Effector memory CD4-positive, alpha-beta T cell (primary cell): ENCODE data around the gene WDR93.

Experiments used
- DNase-seq, 3 donors: peaks; one replicate each; pipeline ENCODE4 v3.0.0-alpha.2; 2020
- H3K27ac ChIP-seq: 2 replicates; pipeline ENCODE4 v1.7.0; 2013; ENCODE audit warnings: mild to moderate bottlenecking, low read length, moderate library complexity; ENCODE audit not compliant: insufficient read depth, poor library complexity, severe bottlenecking
- H3K27me3 ChIP-seq: replicated peaks from 2 replicates; pipeline ENCODE4 v1.7.0; 2013; ENCODE audit warnings: mild to moderate bottlenecking, low read length; ENCODE audit not compliant: insufficient read depth, control insufficient read depth, poor library complexity, severe bottlenecking
- H3K36me3 ChIP-seq: 2 replicates; pipeline ENCODE4 v1.7.0; 2013; ENCODE audit warnings: mild to moderate bottlenecking, low read length, moderate library complexity; ENCODE audit not compliant: control insufficient read depth, insufficient read depth
- H3K4me1 ChIP-seq: 2 replicates; pipeline ENCODE4 v1.7.0; 2013; ENCODE audit warnings: low read length, mild to moderate bottlenecking; ENCODE audit not compliant: control insufficient read depth, insufficient read depth, poor library complexity, severe bottlenecking
- H3K4me3 ChIP-seq: 2 replicates; pipeline ENCODE4 v1.7.0; 2013; ENCODE audit warnings: low read length, low read depth, mild to moderate bottlenecking; ENCODE audit not compliant: insufficient read depth, poor library complexity, severe bottlenecking
- H3K9me3 ChIP-seq: 2 replicates; pipeline ENCODE4 v1.7.0; 2013; ENCODE audit warnings: mild to moderate bottlenecking, low read length, moderate library complexity; ENCODE audit not compliant: control insufficient read depth
- total RNA-seq, 3 donors: gene quantifications; one replicate each; lab custom pipeline; 2026; lab: John Stamatoyannopoulos, UW

Gene WDR93
- total RNA-seq = 0 reads per million in 3 donors

DNA sequence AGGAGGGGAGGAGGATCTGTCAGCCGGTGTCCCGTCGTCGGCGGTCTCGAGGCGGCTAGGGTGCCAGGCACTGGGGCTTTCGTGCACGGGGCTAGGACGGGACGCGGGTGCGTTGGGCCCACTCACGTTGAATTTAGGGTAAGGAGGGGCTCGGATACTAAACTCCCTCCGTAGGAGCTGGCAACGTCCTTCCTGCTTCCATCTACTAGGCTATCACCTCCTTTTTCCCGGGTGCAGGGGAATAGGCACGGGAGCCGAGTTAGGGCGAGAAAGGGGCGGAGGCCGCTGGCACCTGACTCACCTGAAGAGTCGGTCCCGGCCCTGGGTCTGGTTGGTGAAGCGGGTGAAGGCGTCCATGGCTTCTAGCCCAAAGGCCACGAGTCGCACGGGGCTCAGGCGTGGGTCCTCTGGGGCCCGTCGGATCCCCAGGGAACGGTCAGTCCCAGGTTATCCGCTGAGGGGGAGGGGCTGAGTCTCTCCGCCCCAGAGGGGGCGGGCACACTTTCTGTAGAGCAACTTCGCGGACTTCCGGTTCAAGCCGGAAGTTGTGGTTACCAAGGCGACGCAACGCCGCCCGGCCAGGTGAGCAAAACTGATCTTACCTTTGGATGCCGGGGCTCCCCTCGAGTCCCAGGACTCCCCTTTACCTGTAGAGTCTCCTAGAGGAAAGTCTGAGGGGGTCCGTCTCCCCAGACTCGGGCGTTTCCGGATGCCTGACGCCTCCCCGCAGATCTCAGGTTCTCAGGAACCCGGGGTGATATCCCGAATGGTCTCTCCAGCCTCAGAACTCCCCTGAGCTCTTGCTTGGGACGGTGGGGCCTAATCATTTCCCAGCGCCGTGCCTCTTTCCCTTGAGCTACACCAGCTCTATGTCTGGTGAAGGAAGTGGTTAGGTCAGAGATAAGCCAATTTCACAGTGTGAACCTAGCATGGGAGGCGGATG lies at the start of gene WDR93, which contains the start of gene PEX11A:
TSS of gene WDR93 (plus strand) at position 536 of the 943 bp plus-strand sequence. CDS start 10,936 bp downstream, outside the sequence.
TSS of gene PEX11A (minus strand) at position 479 of the 943 bp plus-strand sequence. CDS start at position 357, 122 bp downstream.
- DNase-seq = peak; percentile 41 to 66 (median 48)
- no peaks in the 10 kb centered on the region for H3K27me3 ChIP-seq
- H3K36me3 ChIP-seq = peaks cover 3% of the 10 kb centered on the region
- H3K4me3 ChIP-seq = peak within 1 kb of the TSS; percentile 91
- no peaks in the 10 kb centered on the region for H3K4me1 ChIP-seq
- H3K9me3 ChIP-seq = no peaks in the 10 kb centered on the region
- peak within 1 kb of the TSS; percentile 30 for H3K27ac ChIP-seq

- H3K4me1 ChIP-seq = no peaks in the 10 kb centered on the region
- DNase-seq = no peak
- no peak overlapping the region for H3K4me3 ChIP-seq
- H3K27ac ChIP-seq = no peak overlapping the region
- no peaks in the 10 kb centered on the region for H3K27me3 ChIP-seq
- H3K9me3 ChIP-seq = no peaks in the 10 kb centered on the region
- H3K36me3 ChIP-seq = no peaks in the 10 kb centered on the region
Observed at GRCh38 chr15:89641053-89641452, 49.6 kb upstream of the WDR93 start.

DNA sequence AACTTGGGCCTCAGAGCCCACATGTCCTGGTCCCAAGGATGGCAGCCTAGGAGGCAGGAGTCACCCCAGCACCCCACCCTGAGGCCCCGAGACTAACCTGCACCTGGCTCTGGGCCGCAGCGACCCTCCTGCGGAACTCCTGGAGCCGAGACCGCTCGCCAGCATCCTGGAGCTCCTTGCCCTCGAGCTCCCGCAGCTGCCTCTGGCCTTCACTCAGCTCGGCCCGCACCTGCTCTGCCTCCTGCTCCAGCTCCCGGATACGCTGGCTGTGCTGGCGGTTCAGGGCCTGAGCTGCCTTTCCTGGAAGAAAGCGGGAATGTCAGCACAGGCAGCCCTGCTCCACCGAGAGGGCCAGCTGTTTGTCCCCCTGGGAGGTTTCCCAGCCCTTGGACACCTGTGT lies 48.5 kb upstream of the WDR93 start:
- no peaks in the 10 kb centered on the region for H3K27me3 ChIP-seq
- DNase-seq = no peak

DNA sequence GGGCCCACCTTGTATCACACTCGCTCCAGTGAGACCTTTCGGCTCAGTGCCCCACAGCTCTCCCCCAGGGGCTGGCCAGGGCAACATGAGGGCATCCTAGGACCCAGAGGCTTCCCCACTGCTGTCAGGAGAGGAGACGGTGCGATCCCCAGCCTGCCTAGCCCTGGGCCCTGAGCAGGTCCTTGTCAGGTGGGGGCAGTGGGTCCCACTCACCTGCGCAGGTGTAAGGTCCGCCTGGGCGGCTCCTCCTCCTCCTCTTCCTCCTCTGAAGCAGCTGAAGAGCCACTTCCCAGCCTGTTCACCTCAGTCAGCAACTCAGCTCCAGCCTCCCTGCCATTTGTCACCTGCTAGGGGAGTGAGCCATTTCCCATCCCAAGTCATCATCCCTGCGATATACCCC lies 44.9 kb upstream of the WDR93 start:
- H3K36me3 ChIP-seq = no peaks in the 10 kb centered on the region
- H3K4me3 ChIP-seq = no peak overlapping the region
- H3K4me1 ChIP-seq = no peaks in the 10 kb centered on the region
- H3K27ac ChIP-seq = no peak overlapping the region
- no peak for DNase-seq
- no peaks in the 10 kb centered on the region for H3K9me3 ChIP-seq
- no peaks in the 10 kb centered on the region for H3K27me3 ChIP-seq

More for the DNA sequence above, 48.5 kb upstream of the WDR93 start:
- Histone ChIP-seq H3K36me3 (no peaks in the 10 kb centered on the region), H3K4me1 (no peaks in the 10 kb centered on the region), H3K4me3 (no peak overlapping the region), H3K27ac (no peak overlapping the region), H3K9me3 (no peaks in the 10 kb centered on the region)

GRCh38 chr15:89646416-89647141 lies 44.0 kb upstream of the WDR93 start:
- H3K4me1 ChIP-seq = no peaks in the 10 kb centered on the region
- H3K36me3 ChIP-seq = no peaks in the 10 kb centered on the region
- no peaks in the 10 kb centered on the region for H3K9me3 ChIP-seq
- DNase-seq = no peak
- no peak overlapping the region for H3K27ac ChIP-seq
- no peak overlapping the region for H3K4me3 ChIP-seq
- H3K27me3 ChIP-seq = no peaks in the 10 kb centered on the region

DNA sequence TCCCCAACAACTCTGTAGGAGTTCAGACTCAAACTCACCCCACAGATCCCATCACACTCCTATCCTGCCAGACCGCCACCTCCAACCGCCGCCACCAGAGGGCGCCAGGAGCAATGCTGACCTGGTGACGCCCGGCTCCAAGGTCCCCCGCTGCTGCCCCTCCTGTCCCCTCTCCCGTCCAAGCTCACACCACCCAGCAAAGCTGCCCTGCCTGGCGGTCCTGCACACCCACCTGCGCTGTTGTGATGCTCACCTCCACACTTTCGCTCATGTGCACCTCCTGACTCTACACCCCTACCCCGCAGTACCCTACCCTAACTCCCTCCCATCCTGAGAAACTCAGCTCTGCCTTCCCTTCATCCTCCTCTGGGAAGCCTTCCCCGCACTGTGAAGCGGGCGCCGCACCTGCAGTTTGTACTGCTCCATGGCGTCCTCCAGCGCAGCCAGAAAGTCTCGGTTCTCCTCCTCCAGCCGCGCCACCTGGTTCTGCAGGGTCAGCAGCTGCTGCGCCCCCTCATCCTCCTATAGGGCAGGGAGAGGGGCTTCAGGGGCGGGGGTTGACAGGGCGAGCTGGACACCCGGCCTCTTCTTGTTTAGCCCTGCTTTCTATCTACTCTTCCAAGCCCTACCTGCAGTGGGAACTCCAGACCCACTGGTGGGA lies 43.3 kb upstream of the WDR93 start:
- H3K4me1 ChIP-seq = no peaks in the 10 kb centered on the region
- H3K9me3 ChIP-seq = no peaks in the 10 kb centered on the region
- no peaks in the 10 kb centered on the region for H3K36me3 ChIP-seq
- no peak overlapping the region for H3K4me3 ChIP-seq
- H3K27me3 ChIP-seq = peaks cover 2% of the 10 kb centered on the region
- peak in 2 of 3 donors; percentile 16 to 27 for DNase-seq
- H3K27ac ChIP-seq = no peak overlapping the region

DNA sequence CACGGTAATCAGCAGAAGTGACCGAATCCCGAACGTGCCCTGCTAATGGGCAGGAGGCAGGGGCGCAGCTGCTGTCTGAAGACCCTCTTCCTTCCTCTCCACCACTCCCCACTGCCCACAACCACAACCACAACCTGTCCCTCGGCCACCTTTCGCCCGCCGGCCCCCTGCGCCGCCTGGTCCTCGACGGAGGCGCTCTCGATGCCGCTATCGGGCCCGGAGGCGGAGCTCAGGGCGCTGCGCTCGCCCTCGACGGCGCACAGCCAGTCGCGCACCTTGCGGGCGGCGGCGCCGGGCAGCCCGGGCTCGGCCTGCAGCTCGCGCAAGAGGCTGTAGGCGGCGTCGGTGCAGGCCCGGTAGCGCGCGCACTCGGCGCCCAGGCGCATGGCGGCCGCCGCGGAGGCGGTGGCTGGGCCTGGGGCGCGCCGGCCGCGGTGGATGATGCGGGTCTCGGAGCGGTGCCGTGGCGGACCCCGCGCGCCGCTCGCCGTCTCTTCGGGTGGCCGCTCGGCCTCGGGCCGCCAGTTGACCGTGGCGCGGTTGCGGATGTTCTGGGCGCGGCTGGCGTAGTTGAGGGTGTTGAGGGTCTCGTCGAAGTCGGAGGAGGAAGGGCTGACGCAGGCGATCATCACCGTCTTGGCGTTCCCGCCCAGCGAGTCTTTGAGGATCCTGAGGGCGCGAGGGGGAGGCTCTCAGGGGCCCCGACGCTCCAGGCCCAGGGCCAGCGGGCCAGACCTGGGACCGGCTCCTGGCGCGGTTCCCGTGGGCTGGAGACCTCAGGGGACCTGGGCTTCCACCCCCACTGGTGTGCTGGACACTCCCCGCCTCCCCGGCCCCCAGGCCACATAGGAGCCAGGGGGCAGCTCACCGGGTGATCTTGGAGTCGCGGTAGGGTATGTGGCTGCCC lies 42.3 kb upstream of the WDR93 start:
- no peaks in the 10 kb centered on the region for H3K36me3 ChIP-seq
- no peak overlapping the region for H3K4me3 ChIP-seq
- H3K9me3 ChIP-seq = no peaks in the 10 kb centered on the region
- no peaks in the 10 kb centered on the region for H3K4me1 ChIP-seq
- no peak for DNase-seq
- H3K27me3 ChIP-seq = peaks cover 4% of the 10 kb centered on the region
- H3K27ac ChIP-seq = no peak overlapping the region

DNA sequence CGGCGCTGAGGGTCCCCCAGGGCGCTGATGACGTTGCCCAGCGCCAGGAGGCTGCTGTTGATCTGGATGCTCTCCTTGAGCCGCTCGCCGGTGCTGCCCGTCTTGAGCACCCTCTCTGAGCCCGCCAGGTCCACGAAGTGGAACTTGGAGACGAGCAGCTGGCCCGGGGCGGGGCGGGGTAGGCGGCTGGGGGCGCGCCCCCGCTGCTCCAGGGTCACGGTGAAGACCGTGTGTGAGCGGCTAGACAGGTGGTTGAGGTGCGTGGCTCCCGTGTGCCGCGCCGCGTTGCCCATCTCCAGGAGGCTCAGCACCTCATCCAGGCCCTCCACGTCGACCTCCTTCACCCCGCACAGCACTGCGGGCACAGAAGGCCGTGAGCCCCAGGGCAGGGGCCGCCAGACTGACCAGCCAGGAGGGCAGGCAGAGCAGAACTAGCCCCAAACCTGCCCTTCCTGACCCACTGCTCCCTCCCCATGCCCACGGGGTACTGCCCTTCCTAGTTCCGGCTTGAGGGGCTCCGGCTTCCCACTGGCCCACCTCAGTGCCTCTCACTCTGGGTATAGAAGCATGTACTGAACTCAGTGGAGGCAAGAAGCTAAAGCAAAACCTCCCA lies 41.5 kb upstream of the WDR93 start:
- Histone ChIP-seq H3K36me3 (no peaks in the 10 kb centered on the region), H3K9me3 (no peaks in the 10 kb centered on the region), H3K27ac (no peak overlapping the region), H3K4me3 (no peak overlapping the region), H3K27me3 (peaks cover 4% of the 10 kb centered on the region), H3K4me1 (no peaks in the 10 kb centered on the region)
- DNase-seq = no peak

GRCh38 chr15:89649716-89650115 lies 40.9 kb upstream of the WDR93 start:
- Histone ChIP-seq H3K4me1 (peaks cover 4% of the 10 kb centered on the region), H3K36me3 (no peaks in the 10 kb centered on the region), H3K9me3 (no peaks in the 10 kb centered on the region), H3K27ac (no peak overlapping the region), H3K4me3 (no peak overlapping the region), H3K27me3 (peaks cover 9% of the 10 kb centered on the region)
- no peak for DNase-seq
